GM12878 (cell line): Measurements from ENCODE around the gene LMF1. TPM values are rescaled to one million over a fixed set of nuclear protein-coding genes. Genes with fewer than 3 reads are reported as not detected.

ENCODE experiments used
- ATAC-seq: fragments of 200-7000 bp; cut with Tn5 transposase; 3 replicates; pipeline ENCODE4 v1.9.1; 2020; ENCODE audit warnings: mild to moderate bottlenecking, moderate library complexity
- BruUV-seq: library from RNA; stranded (reverse); fragments of 400-500 nt; replicated peaks from 2 replicates; lab custom pipeline; 2021; lab: Mats Ljungman, UMichigan
- CTCF ChIA-PET: fragments of 300-600 bp; sonication (Branson Sonifier 250); formaldehyde crosslinking; extraction: SDS; loops from one replicate; lab custom pipeline; 2021; ENCODE audit warnings: inconsistent platforms; lab: Yijun Ruan, JAX
- POLR2A ChIA-PET: fragments of 350-600 bp; formaldehyde crosslinking; extraction: SDS; loops from one replicate; lab custom pipeline; 2021; ENCODE audit warnings: inconsistent platforms; lab: Charles Lee
- RAD21 ChIA-PET: fragments of 300-600 bp; sonication (Branson Sonifier 250); formaldehyde crosslinking; loops from one replicate; lab custom pipeline; 2023; ENCODE audit warnings: antibody characterized with exemption; ENCODE audit not compliant: unreplicated experiment; lab: Charles Lee
- SMC1A ChIA-PET: fragments of 300-600 bp; sonication (Branson Sonifier 250); formaldehyde crosslinking; loops from one replicate; lab custom pipeline; 2023; ENCODE audit not compliant: unreplicated experiment, uncharacterized antibody; lab: Charles Lee
- DNase-seq: peaks from one replicate; pipeline ENCODE4 v3.0.0-alpha.2; 2011; ENCODE audit warnings: low read depth, low spot score
- FAIRE-seq: peaks from 3 replicates; lab custom pipeline; 2011; peaks lifted over from hg19 to GRCh38; lab: Jason Lieb, UNC
- H2AFZ ChIP-seq: 2 replicates; pipeline ENCODE4 v1.6.0; 2011; ENCODE audit warnings: low read depth, low read length, control low read depth; ENCODE audit not compliant: control insufficient read depth
- H3K27ac ChIP-seq: 2 replicates; pipeline ENCODE4 v1.5.1; 2011; ENCODE audit warnings: control low read depth; ENCODE audit not compliant: control insufficient read depth, insufficient read depth
- H3K27me3 ChIP-seq, 2 experiments: replicated peaks in 1 of 2; 2 replicates each; pipeline versions ENCODE4 v1.6.0 to v1.6.1; 2011; ENCODE audit warnings: low read length in 1 of 2; ENCODE audit not compliant: control insufficient read depth in 2 of 2, insufficient read depth in 2 of 2
- H3K36me3 ChIP-seq, 2 experiments: 2 replicates each; pipeline ENCODE4 v1.5.1; 2011; ENCODE audit warnings: low read length in 1 of 2; ENCODE audit not compliant: control insufficient read depth in 2 of 2, insufficient read depth in 2 of 2
- H3K4me1 ChIP-seq: 2 replicates; pipeline ENCODE4 v1.6.1; 2011; ENCODE audit warnings: mild to moderate bottlenecking, low read length, moderate library complexity, mixed read lengths; ENCODE audit not compliant: control insufficient read depth, insufficient read depth
- H3K4me2 ChIP-seq: 2 replicates; pipeline ENCODE4 v1.6.0; 2011; ENCODE audit warnings: control low read depth; ENCODE audit not compliant: control insufficient read depth, insufficient read depth
- H3K4me3 ChIP-seq: fragments of 200-600 bp; sonication (generic); 2 replicates; pipeline ENCODE4 v1.5.1; 2016
- H3K79me2 ChIP-seq: 2 replicates; pipeline ENCODE4 v1.6.0; 2011; ENCODE audit warnings: low read length; ENCODE audit not compliant: control insufficient read depth, insufficient read depth
- H3K9ac ChIP-seq: 2 replicates; pipeline ENCODE4 v1.8.0; 2011; ENCODE audit warnings: low read length, control low read depth, mixed read lengths; ENCODE audit not compliant: control insufficient read depth, insufficient read depth
- H3K9me3 ChIP-seq: replicated peaks from 3 replicates; pipeline ENCODE4 v1.5.1; 2011; ENCODE audit warnings: mild to moderate bottlenecking, low read length; ENCODE audit not compliant: control insufficient read depth, insufficient read depth
- H4K20me1 ChIP-seq: 2 replicates; pipeline ENCODE4 v1.6.0; 2011; ENCODE audit not compliant: control insufficient read depth, insufficient read depth
- BHLHE40 ChIP-seq, 2 experiments: fragments of 450-650 bp in 1 of 2; IDR thresholded peaks; 2 replicates each; pipeline ENCODE4 v1.6.1; 2011 to 2017; ENCODE audit warnings: low read depth in 2 of 2, borderline replicate concordance in 1 of 2, improper control_type of control experiment in 1 of 2, low read length in 1 of 2, mild to moderate bottlenecking in 1 of 2
- CHD1 ChIP-seq: IDR thresholded peaks from 2 replicates; pipeline ENCODE4 v1.6.1; 2012; ENCODE audit warnings: low read depth, low read length, improper control_type of control experiment
- DPF2 ChIP-seq: fragments of 450-650 bp; IDR thresholded peaks from 2 replicates; pipeline ENCODE4 v1.6.1; 2017; ENCODE audit warnings: mild to moderate bottlenecking
- JUND ChIP-seq: IDR thresholded peaks from 2 replicates; pipeline ENCODE4 v1.6.1; 2012; ENCODE audit warnings: low read depth, mild to moderate bottlenecking, low read length, improper control_type of control experiment, moderate library complexity
- MEF2A ChIP-seq: IDR thresholded peaks from 2 replicates; pipeline ENCODE4 v1.6.1; 2011; ENCODE audit warnings: low read depth, mild to moderate bottlenecking, low read length, moderate library complexity; ENCODE audit not compliant: insufficient read depth
- NFYB ChIP-seq: IDR thresholded peaks from 2 replicates; pipeline ENCODE4 v1.6.1; 2011; ENCODE audit warnings: low read depth, mild to moderate bottlenecking, low read length, improper control_type of control experiment, moderate library complexity; ENCODE audit not compliant: insufficient read depth
- RAD21 ChIP-seq: IDR thresholded peaks from 2 replicates; pipeline ENCODE4 v1.6.1; 2011; ENCODE audit warnings: mild to moderate bottlenecking, low read depth, low read length, moderate library complexity; ENCODE audit not compliant: insufficient read depth
- RCOR1 ChIP-seq: conservative IDR thresholded peaks from 2 replicates; pipeline ENCODE4 v1.6.1; 2012; ENCODE audit warnings: low read depth, low read length, improper control_type of control experiment
- SIN3A ChIP-seq: IDR thresholded peaks from 2 replicates; pipeline ENCODE4 v1.6.1; 2012; ENCODE audit warnings: low read depth, low read length, improper control_type of control experiment
- SMARCA5 ChIP-seq: fragments of 450-650 bp; IDR thresholded peaks from 2 replicates; pipeline ENCODE4 v1.6.1; 2017; ENCODE audit warnings: mild to moderate bottlenecking
- SUZ12 ChIP-seq: fragments of 200-600 bp; sonication (generic); IDR thresholded peaks from one replicate; pipeline ENCODE4 v1.6.1; 2018; ENCODE audit warnings: antibody characterized with exemption, mild to moderate bottlenecking; ENCODE audit not compliant: unreplicated experiment
- TCF3 ChIP-seq: IDR thresholded peaks from 2 replicates; pipeline ENCODE4 v1.6.1; 2012; ENCODE audit warnings: low read depth, mild to moderate bottlenecking, low read length, borderline replicate concordance; ENCODE audit not compliant: insufficient read depth
- ZNF207 ChIP-seq: fragments of 450-650 bp; IDR thresholded peaks from 2 replicates; pipeline ENCODE4 v1.6.1; 2014; ENCODE audit warnings: antibody characterized with exemption, mild to moderate bottlenecking, borderline replicate concordance
- WGBS: methylation state at CpG from one replicate; pipeline ENCODE4 v1.1.6; 2016; ENCODE audit warnings: low lambda C conversion rate; ENCODE audit not compliant: insufficient replicate concordance, insufficient coverage; ENCODE audit errors: missing lambda C conversion rate; 5-methylcytosine and 5-hydroxymethylcytosine counted together
- in situ Hi-C: fragments of 300-500 bp; cut with MboI; formaldehyde crosslinking; loops from 9 replicates; pipeline ENCODE4 v1.14.3; 2018; ENCODE audit warnings: mixed read lengths
- intact Hi-C: fragments of 100-400 bp; cut with micrococcal nuclease; formaldehyde crosslinking; loops from one replicate; pipeline ENCODE4 v1.14.2; 2022; ENCODE audit not compliant: unreplicated experiment
- polyA plus RNA-seq, 11 experiments: library from polyadenylated mRNA; depleted of rRNA in 4 of 11; unstranded in 6 of 11; stranded (reverse) in 5 of 11; fragments of >200 nt; fragmentation: Nextera tagmentation in 4 of 11; fragmentation: Illumina TruSeq in 1 of 11; extraction: Ambion mirVana in 4 of 11; extraction: Trizol in 1 of 11; gene quantifications; 1 replicate in 1 of 11; 2 replicates in 10 of 11; pipeline versions ENCODE4 v1.2.1 to v1.2.3, GENCODE V29; 2011 to 2016; ENCODE audit warnings: inconsistent platforms in 2 of 11, missing spikeins in 2 of 11, low read depth in 1 of 11
- total RNA-seq, 4 experiments: library from RNA; depleted of rRNA in 3 of 4; stranded (reverse); fragments of >200 nt in 3 of 4; fragmentation: Illumina TruSeq in 1 of 4; extraction: Trizol in 1 of 4; gene quantifications; 2 replicates each; pipeline versions ENCODE4 v1.2.1 to v1.2.3, GENCODE V29; 2013 to 2021

The LMF1 gene
- total and polyA plus RNA-seq, 10 of the 15 experiments (the other 5 are each of a cell fraction or from before 2014, with no cell fraction given): 0.18 to 3.2 (median 1.4) TPM; not detected in 1

GRCh38 chr16:937311-937710 is 33.5 kb downstream of the LMF1 start (continued):
- TF ChIP-seq BHLHE40 (IDR thresholded peaks at IDR 0.05; ENCODE audit: borderline replicate concordance in 1 of 2, low read depth in 2 of 2, low read length in 1 of 2): no peak
- TF ChIP-seq, all 136 proteins: peak for 0

GRCh38 chr16:935684-936083 is 35.1 kb downstream of the LMF1 start:
- 40% methylated on average over 11 of the region's 11 CpGs for WGBS
- POLR2A ChIA-PET: no interaction called here
- H2AFZ ChIP-seq: no peak overlapping the region
- no peaks in the 10 kb centered on the region for H3K36me3 ChIP-seq
- no TSS peak for BruUV-seq
- no peaks in the 10 kb centered on the region for H3K79me2 ChIP-seq
- in situ Hi-C loops (no loop called here), intact Hi-C loops (no loop called here)
- TF ChIP-seq RAD21 (no peak), SIN3A (no peak), MEF2A (no peak), RCOR1 (no peak), DPF2 (no peak), TCF3 (no peak), SMARCA5 (no peak), JUND (no peak), CHD1 (no peak), SUZ12 (no peak), ZNF207 (no peak), NFYB (no peak)
- no peak overlapping the region for H3K4me3 ChIP-seq
- H3K9me3 ChIP-seq: no peaks in the 10 kb centered on the region; the same call in 2 of the 3 replicates
- RAD21 ChIA-PET: no interaction called here
- SMC1A ChIA-PET: no interaction called here
- no peak overlapping the region for H3K27ac ChIP-seq
- no peak overlapping the region for H3K4me2 ChIP-seq
- H3K27me3 ChIP-seq: no peaks in the 10 kb centered on the region
- H4K20me1 ChIP-seq: no peaks in the 10 kb centered on the region
- H3K9ac ChIP-seq: no peak overlapping the region
- no peaks in the 10 kb centered on the region for H3K4me1 ChIP-seq
- CTCF ChIA-PET: no interaction called here
- FAIRE-seq: no peak
- DNase-seq: no peak
- ATAC-seq: no peak
